AG09319 (cell line): ENCODE data around the gene CYP4Z1.
"Not testable (repeated sequence)": the region's sequence is repeated elsewhere in the genome, so short reads cannot be mapped to it uniquely, and the experiment has no call there.

ENCODE experiments used
- DNase-seq: peaks from one replicate; pipeline ENCODE4 v3.0.0-alpha.2; 2010; ENCODE audit warnings: low read depth; ENCODE audit errors: extremely low read depth
- TF ChIP-seq, protein P1 (sequence below): IDR thresholded peaks from 2 replicates; pipeline ENCODE4 v1.5.1; 2011; ENCODE audit warnings: low read depth, mild to moderate bottlenecking, inconsistent platforms, low read length, moderate library complexity

CYP4Z1 gene

DNA sequence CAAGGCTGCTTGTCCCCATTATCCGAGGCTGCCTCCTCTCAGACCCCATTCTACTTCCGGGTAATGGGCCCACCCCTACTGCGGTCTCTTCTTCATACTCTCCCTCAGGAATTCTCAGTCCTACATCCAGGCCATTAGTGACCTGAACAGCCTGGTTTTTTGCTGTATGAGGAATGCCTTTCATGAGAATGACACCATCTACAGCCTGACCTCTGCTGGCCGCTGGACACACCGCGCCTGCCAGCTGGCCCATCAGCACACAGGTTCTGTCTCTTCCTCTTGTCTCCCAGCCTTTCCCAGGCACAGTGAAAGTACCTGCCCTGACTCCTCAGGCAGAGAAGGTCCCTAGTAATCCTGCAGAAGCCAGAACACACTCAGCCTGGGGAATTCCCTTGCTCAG is 76.6 kb downstream of the CYP4Z1 start:
- TF ChIP-seq, protein P1, sequence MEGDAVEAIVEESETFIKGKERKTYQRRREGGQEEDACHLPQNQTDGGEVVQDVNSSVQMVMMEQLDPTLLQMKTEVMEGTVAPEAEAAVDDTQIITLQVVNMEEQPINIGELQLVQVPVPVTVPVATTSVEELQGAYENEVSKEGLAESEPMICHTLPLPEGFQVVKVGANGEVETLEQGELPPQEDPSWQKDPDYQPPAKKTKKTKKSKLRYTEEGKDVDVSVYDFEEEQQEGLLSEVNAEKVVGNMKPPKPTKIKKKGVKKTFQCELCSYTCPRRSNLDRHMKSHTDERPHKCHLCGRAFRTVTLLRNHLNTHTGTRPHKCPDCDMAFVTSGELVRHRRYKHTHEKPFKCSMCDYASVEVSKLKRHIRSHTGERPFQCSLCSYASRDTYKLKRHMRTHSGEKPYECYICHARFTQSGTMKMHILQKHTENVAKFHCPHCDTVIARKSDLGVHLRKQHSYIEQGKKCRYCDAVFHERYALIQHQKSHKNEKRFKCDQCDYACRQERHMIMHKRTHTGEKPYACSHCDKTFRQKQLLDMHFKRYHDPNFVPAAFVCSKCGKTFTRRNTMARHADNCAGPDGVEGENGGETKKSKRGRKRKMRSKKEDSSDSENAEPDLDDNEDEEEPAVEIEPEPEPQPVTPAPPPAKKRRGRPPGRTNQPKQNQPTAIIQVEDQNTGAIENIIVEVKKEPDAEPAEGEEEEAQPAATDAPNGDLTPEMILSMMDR: peak; percentile 15; the same call in 1 of the 2 replicates
- DNase-seq: not testable (repeated sequence)

- not testable (repeated sequence) for DNase-seq
Measured at GRCh38 chr1:47146495-47146894, 79.5 kb downstream of the CYP4Z1 start.

DNA sequence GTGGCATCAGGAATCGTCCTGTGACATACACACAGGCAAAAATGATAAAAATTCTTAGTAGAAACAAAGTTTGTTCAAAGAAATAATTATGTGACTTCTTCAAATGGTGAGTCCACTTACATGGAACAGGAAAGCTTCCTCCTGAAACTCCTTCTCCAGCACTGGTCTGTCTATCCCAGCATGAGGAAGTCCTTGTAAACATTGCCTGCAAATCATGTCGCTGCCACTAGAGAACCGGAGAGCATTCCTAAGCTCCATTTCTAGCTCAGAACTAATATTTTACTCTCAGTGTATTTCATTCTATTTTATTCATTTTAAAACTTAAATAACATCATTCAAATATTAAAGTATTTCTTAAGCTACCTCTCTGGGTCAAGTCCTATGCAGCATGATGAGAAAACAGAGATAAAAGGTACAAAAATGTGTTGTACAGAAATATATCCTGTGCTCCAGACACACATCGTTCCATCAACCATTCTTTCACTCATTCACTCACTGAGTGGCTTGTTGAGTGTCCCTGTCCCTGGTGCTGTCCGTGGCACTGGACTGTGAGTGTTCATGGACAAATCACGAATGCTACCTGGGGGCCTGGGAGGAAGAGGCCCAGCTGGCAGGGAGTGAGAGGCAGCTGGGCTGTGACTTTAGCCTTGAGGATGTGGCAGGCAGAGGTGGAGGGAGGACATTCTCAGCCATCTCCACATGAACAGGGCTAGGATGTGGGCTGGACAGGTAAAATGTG is 80.2 kb downstream of the CYP4Z1 start:
- TF ChIP-seq, protein P1: no peak
- no peak for DNase-seq

DNA sequence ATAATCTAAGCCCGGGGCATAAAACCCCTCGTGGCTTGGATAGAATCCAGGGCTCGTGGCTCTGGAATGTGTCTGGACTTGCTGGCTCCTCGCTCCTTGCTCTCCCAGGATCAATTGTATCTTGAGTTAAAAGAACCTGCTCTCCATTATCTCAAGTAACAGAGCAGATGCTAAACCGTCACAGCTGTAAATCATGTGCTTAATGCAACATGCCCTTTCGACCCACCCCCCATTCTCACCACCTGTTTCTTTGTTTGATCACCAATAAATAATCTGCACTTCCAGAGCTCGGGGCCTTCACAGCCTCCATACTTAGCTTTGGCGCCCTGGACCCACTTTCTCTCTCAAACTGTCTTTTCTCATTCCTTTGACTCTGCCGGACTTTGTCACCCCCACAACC is 82.1 kb downstream of the CYP4Z1 start:
- DNase-seq: not testable (repeated sequence)

GRCh38 chr1:47156457-47156856 is 89.4 kb downstream of the CYP4Z1 start:
- DNase-seq: not testable (repeated sequence)

GRCh38 chr1:47157957-47158356 is 90.9 kb downstream of the CYP4Z1 start:
- not testable (repeated sequence) for DNase-seq

DNA sequence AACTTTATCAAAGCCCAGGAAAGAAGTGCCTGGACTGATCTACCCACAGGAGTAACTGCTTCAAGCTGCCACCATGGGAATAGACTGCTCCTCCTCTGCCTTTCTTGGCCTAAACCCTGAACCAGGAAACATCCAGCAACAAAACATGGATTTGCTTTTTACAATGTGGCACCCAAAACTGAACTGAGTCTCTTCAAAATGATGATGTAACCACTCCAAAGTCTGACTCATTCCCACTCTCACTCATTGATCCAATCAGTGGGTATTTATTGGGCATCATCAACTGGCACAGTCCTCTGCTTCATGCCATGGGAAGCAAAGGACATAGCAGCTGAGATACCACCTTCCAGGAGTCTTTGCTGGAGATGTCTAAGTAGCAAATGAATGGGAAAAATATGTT is 93.7 kb downstream of the CYP4Z1 start:
- TF ChIP-seq, protein P1: no peak
- DNase-seq: no peak

DNA sequence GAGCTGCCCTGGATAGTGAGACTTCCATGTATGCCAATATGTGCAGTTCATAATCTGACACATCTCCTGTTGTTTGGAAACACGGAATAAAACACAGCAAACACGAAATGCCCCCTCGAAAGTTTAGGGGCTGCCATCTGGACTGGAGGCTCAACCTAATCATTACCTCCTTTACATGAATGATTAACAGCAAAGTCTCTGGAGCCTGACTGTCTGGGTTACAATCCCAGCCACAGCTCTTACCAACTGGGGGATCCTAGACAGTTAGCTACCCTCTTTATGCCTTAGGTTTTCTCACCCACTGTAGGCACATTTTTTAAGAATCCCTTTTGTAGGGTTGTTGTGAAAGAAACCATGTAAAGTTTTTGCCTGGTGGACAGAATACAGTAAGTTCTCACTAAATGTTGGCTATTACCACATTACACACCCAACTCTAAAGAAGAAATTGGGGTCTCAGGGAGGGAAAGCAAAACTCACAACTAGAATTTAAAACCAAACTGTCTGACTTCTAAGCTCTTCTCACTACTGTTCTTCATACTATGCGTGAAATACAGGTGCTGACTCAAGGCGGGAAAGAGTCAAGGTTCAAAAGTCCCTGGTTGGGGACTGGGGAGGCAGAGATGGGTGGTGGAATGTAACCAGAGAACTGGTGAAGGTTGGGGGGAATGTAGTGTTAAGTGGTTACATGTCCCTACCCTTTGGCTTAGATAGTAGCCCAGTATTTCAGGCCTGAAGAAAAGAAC is 94.4 kb downstream of the CYP4Z1 start:
- DNase-seq: no peak
- TF ChIP-seq, protein P1: no peak

DNA sequence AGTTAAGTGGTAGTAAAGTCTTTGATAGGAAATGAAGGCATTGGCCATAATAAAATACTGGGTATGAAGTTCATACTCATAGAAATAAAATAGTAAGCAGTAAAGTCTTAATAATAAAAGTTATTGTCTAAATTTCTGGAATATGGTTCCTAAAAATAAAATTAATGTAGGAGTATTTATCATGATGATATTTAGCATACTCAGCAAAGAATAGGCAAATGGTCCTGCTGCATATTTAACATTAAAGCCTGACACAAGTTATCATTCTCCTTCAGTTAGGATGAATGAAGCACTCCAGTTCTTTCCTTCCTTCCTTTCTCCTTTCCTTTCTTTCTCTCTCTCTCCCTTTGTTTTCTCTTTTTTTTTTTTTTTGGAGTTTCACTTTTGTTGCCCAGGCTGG is 97.5 kb downstream of the CYP4Z1 start:
- TF ChIP-seq, protein P1: no peak
- no peak for DNase-seq
